Measurements from ENCODE around the gene PARP6.

Gene PARP6

DNA sequence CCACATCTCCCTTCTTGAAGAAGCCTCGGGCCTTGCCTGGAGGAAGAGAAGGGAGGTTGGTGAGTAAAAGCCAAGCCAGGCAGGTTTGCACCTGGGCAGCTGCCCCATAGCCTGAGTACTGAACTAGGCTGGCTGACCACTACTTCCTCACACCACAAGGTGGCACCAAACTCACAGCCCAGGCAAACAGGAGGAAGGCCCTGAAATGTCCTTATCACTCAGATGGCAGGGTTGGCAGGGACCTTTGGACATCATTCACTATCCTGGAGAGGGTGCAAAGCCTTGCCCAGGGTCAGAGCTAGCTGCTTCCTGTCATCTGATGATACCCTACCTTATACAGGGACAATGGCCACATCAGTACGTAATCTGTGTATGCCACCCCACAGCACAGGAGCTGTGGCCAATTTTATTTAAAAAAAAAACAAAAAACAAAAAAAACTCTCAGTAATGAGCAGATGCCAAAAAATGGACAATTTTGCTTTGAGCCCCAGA is 72.6 kb downstream of the PARP6 start:
- DNase-seq (ENCODE audit: low spot score), result peak; percentile 83

DNA sequence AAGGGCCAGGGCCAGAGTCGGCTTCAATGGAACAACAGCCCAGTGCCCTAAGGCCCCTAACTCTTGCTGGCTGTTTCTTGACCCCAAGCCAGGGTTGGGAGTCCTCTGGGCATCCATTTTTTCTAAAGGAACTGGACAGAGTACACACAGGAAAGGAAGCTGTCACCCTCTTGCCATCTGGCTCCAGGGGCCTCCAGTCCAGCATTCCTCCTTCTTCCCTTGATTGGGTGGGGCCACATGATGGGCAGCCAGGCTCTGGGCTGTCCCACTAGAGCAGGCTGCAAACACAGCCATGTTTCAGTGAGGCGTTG is 73.2 kb downstream of the PARP6 start:
- DNase-seq (ENCODE audit: low spot score), result no peak

- no peak for DNase-seq (ENCODE audit: low spot score)
Observed at GRCh38 chr15:72198356-72199204, 73.8 kb downstream of the PARP6 start.

- DNase-seq (ENCODE audit: low spot score), result peak; percentile 86
Observed at GRCh38 chr15:72197460-72198355, 74.6 kb downstream of the PARP6 start, which contains the start of gene GRAMD2A. GRAMD2A (minus strand) TSS chr15:72197787.

- DNase-seq (ENCODE audit: low spot score), result peak; percentile 51
Observed at GRCh38 chr15:72197041-72197459, 75.3 kb downstream of the PARP6 start.

GRCh38 chr15:72196409-72197040 is 75.8 kb downstream of the PARP6 start:
- DNase-seq (ENCODE audit: low spot score), result peak; percentile 41

GRCh38 chr15:72195101-72195511 is 77.2 kb downstream of the PARP6 start:
- DNase-seq (ENCODE audit: low spot score), result no peak

GRCh38 chr15:72193836-72194396 is 78.4 kb downstream of the PARP6 start:
- DNase-seq (ENCODE audit: low spot score), result peak; percentile 30

GRCh38 chr15:72192416-72192815 is 79.9 kb downstream of the PARP6 start:
- DNase-seq (ENCODE audit: low spot score), result no peak
